Heart right ventricle (tissue), 16 donors: ENCODE measurements around the gene GALNT18. TPM values are rescaled to one million over a fixed set of nuclear protein-coding genes. Genes with fewer than 3 reads are reported as not detected.

Source experiments
- ATAC-seq, 8 donors: fragments of 200-7000 bp; cut with Tn5 transposase; one replicate each; pipeline ENCODE4 v1.9.1; 2020; ENCODE audit warnings: mild to moderate bottlenecking in 8 of 8, moderate library complexity in 8 of 8, moderate number of reproducible peaks in 1 of 8
- DNase-seq, 2 donors: peaks; one replicate each; pipeline ENCODE4 v3.0.0-alpha.2; 2020
- H3K27ac ChIP-seq, 10 donors: fragments of 200-600 bp; sonication (generic) in 2 of 10; one replicate each; pipeline versions ENCODE4 v1.5.0 to v1.8.0; 2020 to 2022; ENCODE audit warnings: mild to moderate bottlenecking in 3 of 10
- H3K27me3 ChIP-seq, 7 donors: fragments of 200-600 bp; one replicate each; pipeline ENCODE4 v1.8.0; 2021 to 2022; ENCODE audit warnings: mild to moderate bottlenecking in 2 of 7
- H3K36me3 ChIP-seq, 9 donors: fragments of 200-600 bp; sonication (generic) in 1 of 9; one replicate each; pipeline versions ENCODE4 v1.5.0 to v1.8.0; 2020 to 2022; ENCODE audit warnings: mild to moderate bottlenecking in 2 of 9
- H3K4me1 ChIP-seq, 9 donors: fragments of 200-600 bp; sonication (generic) in 1 of 9; one replicate each; pipeline versions ENCODE4 v1.5.0 to v1.8.0; 2020 to 2022; ENCODE audit warnings: mild to moderate bottlenecking in 4 of 9
- H3K4me3 ChIP-seq, 10 donors: fragments of 200-600 bp; sonication (generic) in 2 of 10; one replicate each; pipeline versions ENCODE4 v1.5.0 to v1.8.0; 2020 to 2022; ENCODE audit warnings: mild to moderate bottlenecking in 7 of 10, moderate library complexity in 2 of 10
- H3K9me3 ChIP-seq, 11 donors: fragments of 200-600 bp in 10 of 11; sonication (generic) in 2 of 11; one replicate each; pipeline versions ENCODE4 v1.5.0 to v1.8.0; 2013 to 2022; ENCODE audit warnings: mild to moderate bottlenecking in 2 of 11, control low read depth in 1 of 11, moderate library complexity in 1 of 11
- CTCF ChIP-seq, 9 donors: fragments of 200-600 bp; sonication (generic) in 2 of 9; IDR thresholded peaks; one replicate each; pipeline versions ENCODE4 v1.5.0 to v1.8.0; 2021 to 2022; ENCODE audit warnings: antibody characterized with exemption in 9 of 9, mild to moderate bottlenecking in 5 of 9, moderate library complexity in 1 of 9
- WGBS, 2 donors: extraction: QIAGEN DNeasy Blood & Tissue Kit; methylation state at CpG; one replicate each; pipeline ENCODE4 v1.1.7; 2013; ENCODE audit warnings: inconsistent platforms in 1 of 2; 5-methylcytosine and 5-hydroxymethylcytosine counted together
- intact Hi-C, 10 donors: fragments of 100-400 bp; cut with DNase I; formaldehyde crosslinking; loops; one replicate each; pipeline versions ENCODE4 v1.11.1 to v1.14.2; 2022
- polyA plus RNA-seq, 2 donors: library from polyadenylated mRNA; stranded (reverse); fragments of 200-250 nt; gene quantifications; one replicate each; pipeline ENCODE4 v1.2.3, GENCODE V29; 2013
- total RNA-seq, 10 donors: library from RNA; stranded (reverse); fragmentation: NEBNext Ultra II Directional in 3 of 10; extraction: Animal tissue kit (Norgen Biotek cat#: 25700) in 3 of 10; gene quantifications; one replicate each; pipeline versions ENCODE4 v1.2.1 to v1.2.4, GENCODE V29; 2021 to 2023
- donor health status: Arrhythmogenic right ventricular cardiomyopathy.
- donor health status: ischemic (EF 13 %, LVEDD 7.1; RV severe dilation, severe dysfunction).
- donor health status: healthy with polysubstance abuse.
- donor health status: DM: no; HTN: yes; CAD: no.
- donor health status: DM: no; HTN: no; CAD: no.
- donor health status: ischemic (EF 25% LVEDD 6.9; RV normal size, moderate dysfunction).
- donor health status: ischemic (EF 25% LVEDD 5.7; RV mildly dilated, moderate dysfunction).
- donor health status: healthy.
- donor health status: DM: yes; HTN: yes; CAD: no.
- donor health status: Ischemic cardiomyopathy.
- donor health status: ischemic (EF 35%, LVEDD 5.7; RV mildly dilated, moderate dysfunction).
- donor health status: nonischemic (EF 11% LVEDD 7.7; RV severe dilation, severe dysfunction).
- donor health status: DM: yes; HTN: yes; CAD: no.
- donor health status: PGD.
- donor health status: ischemic (EF 29% LVEDD 5.4; RV normal size, mild dysfunction).
- donor health status: nonischemic (EF 23%, LVEDD 6.1; RV moderate dilation, normal function).

Gene GALNT18
- total and polyA plus RNA-seq, 12 donors, result 7.0 to 29.0 (median 15.6) TPM

GRCh38 chr11:11528986-11529385, 92.8 kb downstream of the GALNT18 start:
- intact Hi-C loops, result no loop called here
- 97 to 100% methylated on average over 1 of the region's 1 CpG for WGBS, 2 donors
- H3K27ac ChIP-seq, result no peak overlapping the region
- no peak overlapping the region for H3K4me3 ChIP-seq
- ATAC-seq (no peak), DNase-seq (no peak)
- H3K4me1 ChIP-seq, result peaks cover 8 to 69% (median 41%) of the 10 kb centered on the region in 9 donors
- H3K27me3 ChIP-seq, result no peaks in the 10 kb centered on the region
- no peaks in the 10 kb centered on the region for H3K9me3 ChIP-seq
- TF ChIP-seq CTCF (IDR thresholded peaks at IDR 0.05), result no peak
- H3K36me3 ChIP-seq, result no peaks in the 10 kb centered on the region

GRCh38 chr11:11525283-11525682, 96.5 kb downstream of the GALNT18 start:
- ATAC-seq (no peak), DNase-seq (no peak)
- intact Hi-C loops, result no loop called here
- H3K4me3 ChIP-seq, result no peak overlapping the region
- WGBS, 2 donors, result 87 to 94% methylated on average over 5 of the region's 5 CpGs
- no peak for TF ChIP-seq CTCF (IDR thresholded peaks at IDR 0.05)
- no peaks in the 10 kb centered on the region for H3K27me3 ChIP-seq
- H3K4me1 ChIP-seq, result peaks cover 3 to 62% (median 12%) of the 10 kb centered on the region in 9 donors
- H3K36me3 ChIP-seq, result no peaks in the 10 kb centered on the region
- H3K27ac ChIP-seq, result no peak overlapping the region
- no peaks in the 10 kb centered on the region for H3K9me3 ChIP-seq

- Histone ChIP-seq H3K9me3 (no peaks in the 10 kb centered on the region), H3K27ac (no peak overlapping the region), H3K4me1 (peaks cover 4 to 62% (median 18%) of the 10 kb centered on the region in 9 donors), H3K4me3 (no peak overlapping the region), H3K36me3 (no peaks in the 10 kb centered on the region), H3K27me3 (no peaks in the 10 kb centered on the region)
- DNase-seq, result no peak
- ATAC-seq, result no peak
- intact Hi-C loops, result no loop called here
- no peak for TF ChIP-seq CTCF (IDR thresholded peaks at IDR 0.05)
- 86 to 89% methylated on average over 5 of the region's 5 CpGs for WGBS, 2 donors
Measured at GRCh38 chr11:11524436-11525061, 97.3 kb downstream of the GALNT18 start.

GRCh38 chr11:11522591-11522990, 99.2 kb downstream of the GALNT18 start:
- ATAC-seq (no peak), DNase-seq (no peak)
- Histone ChIP-seq H3K27me3 (no peaks in the 10 kb centered on the region), H3K9me3 (no peaks in the 10 kb centered on the region), H3K4me1 (peaks cover 4 to 74% (median 23%) of the 10 kb centered on the region in 9 donors), H3K4me3 (no peak overlapping the region), H3K36me3 (no peaks in the 10 kb centered on the region), H3K27ac (no peak overlapping the region)
- no peak for TF ChIP-seq CTCF (IDR thresholded peaks at IDR 0.05)
- 98 to 99% methylated on average over 4 of the region's 4 CpGs for WGBS, 2 donors
- intact Hi-C loops, result no loop called here
